Measurements from ENCODE around the gene AK8.

Gene AK8

DNA sequence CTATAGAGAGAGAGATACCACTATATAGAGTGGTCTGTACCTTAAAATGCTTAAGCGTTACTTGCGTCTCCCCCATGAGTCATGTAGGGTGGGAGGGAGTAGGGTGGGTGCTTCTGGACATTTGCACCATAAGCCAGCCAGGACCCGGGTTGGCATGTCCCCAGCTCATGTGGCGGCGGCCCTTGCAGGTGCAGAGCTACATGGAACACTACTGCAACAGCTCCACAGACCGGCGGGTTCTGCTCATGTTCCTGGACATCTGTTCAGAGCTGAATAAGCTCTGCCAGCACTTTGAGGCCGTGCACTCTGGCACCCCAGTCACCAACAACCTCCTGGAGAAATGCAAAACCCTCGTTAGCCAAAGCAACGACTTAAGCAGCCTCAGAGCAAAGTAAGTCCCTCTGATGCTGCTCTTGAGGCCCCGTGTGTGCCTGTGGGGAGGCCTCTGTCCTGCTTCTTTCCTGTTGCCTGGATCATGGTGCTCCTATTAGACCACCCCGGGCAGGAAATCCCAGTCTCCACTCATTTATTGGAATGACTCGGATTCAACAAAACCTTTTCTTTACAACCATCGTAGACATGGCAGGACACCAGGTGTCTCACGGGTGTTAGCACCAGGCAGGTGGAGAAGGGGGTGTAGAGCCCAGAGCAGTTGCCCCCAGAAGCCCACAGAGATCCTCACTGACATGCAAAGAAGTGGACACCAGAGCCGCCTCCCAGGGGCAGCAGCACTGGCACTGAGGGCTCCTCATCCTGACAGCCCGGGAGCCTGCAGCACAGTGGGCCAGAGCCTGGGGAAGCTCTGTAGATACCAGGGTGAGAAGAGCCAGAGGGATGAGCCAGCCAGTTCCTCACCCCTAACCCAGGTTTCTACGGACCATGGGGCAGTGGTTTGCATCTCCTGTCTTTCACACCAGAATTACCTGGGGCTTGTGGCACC, 9.4 kb upstream of the AK8 start:
- no peak for DNase-seq (ENCODE audit: low read depth in 2 of 2)

- no peak for DNase-seq (ENCODE audit: low read depth in 2 of 2)
Observed at GRCh38 chr9:132886334-132886725, 8.2 kb upstream of the AK8 start.

GRCh38 chr9:132885720-132886333, 7.7 kb upstream of the AK8 start:
- DNase-seq (ENCODE audit: low read depth in 2 of 2) = no peak

GRCh38 chr9:132883349-132884294, 5.5 kb upstream of the AK8 start:
- no peak for DNase-seq (ENCODE audit: low read depth in 2 of 2)

DNA sequence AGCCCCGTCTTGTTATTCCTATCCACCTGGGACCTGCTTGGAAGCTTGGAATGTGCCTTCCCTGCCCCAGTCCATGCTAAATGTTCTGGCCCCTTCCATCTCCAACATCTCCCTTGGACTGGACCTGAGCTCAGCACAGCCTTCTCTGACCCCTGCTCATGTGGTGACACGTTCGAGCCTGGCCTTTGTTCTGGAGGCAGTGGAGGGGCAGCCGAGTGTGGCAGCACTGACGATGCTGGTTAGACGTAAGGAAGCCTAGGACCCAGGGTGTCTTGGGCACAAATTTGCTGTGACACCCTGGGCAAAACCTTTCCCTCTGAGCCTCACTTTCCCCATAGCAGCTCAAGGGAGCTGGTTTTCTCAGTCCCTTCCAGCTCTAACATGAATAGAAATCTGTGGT, 4.5 kb upstream of the AK8 start:
- DNase-seq (ENCODE audit: low read depth in 2 of 2) = no peak

DNA sequence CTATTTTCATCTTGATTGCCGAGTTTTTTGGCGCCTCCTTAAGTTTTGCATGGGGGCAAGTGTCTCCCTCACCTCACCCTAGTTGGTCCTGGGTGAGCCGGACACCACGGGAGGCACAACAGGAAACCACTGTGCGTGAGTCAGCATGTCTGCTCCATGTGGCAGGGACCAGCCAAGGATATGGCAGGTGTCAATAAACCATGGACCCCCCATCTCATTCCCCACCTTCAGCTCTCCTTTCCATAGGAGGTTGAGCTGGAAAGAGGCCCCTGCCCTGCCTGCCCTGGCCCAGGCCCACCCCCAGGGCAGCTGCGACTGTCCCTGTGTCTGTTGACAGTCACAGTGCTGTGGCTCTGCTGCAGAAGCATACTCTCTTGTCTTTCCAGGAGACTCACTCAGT, 3.7 kb upstream of the AK8 start:
- DNase-seq (ENCODE audit: low read depth in 2 of 2) = no peak

- no peak for DNase-seq (ENCODE audit: low read depth in 2 of 2)
Observed at GRCh38 chr9:132880324-132880661, 2.2 kb upstream of the AK8 start.

GRCh38 chr9:132879457-132880323, 1.6 kb upstream of the AK8 start:
- no peak for DNase-seq (ENCODE audit: low read depth in 2 of 2)

GRCh38 chr9:132878695-132879456, 792 bp upstream of the AK8 start, which contains the start of gene SPACA9:
SPACA9 (plus strand) TSS chr9:132878898; CDS start chr9:132883948, 5,050 bp downstream.
- DNase-seq (ENCODE audit: low read depth in 2 of 2) = no peak

DNA sequence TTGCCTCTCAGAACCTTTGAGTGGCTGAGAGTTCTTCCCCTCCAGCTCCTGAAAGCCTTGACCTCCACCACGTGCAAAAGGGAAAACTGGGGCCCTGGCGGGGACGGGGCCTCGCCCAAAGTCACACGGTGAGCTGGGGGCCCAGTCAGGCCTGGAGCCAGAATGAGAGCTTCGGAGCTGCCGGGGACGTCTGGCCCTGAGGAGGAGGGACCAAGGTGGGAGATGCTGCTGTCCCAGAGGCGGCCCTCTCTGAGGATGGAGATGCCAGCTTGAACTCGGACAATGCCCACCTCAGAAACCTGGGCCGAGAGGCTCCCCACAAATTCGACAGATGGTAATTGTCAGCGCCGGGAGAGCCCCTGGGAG, 643 bp downstream of the AK8 start:
- DNase-seq (ENCODE audit: low read depth in 2 of 2) = no peak

GRCh38 chr9:132876849-132877248, 1.2 kb downstream of the AK8 start:
- DNase-seq (ENCODE audit: low read depth in 2 of 2) = no peak

GRCh38 chr9:132875159-132875558, 2.9 kb downstream of the AK8 start:
- DNase-seq (ENCODE audit: low read depth in 2 of 2) = no peak

DNA sequence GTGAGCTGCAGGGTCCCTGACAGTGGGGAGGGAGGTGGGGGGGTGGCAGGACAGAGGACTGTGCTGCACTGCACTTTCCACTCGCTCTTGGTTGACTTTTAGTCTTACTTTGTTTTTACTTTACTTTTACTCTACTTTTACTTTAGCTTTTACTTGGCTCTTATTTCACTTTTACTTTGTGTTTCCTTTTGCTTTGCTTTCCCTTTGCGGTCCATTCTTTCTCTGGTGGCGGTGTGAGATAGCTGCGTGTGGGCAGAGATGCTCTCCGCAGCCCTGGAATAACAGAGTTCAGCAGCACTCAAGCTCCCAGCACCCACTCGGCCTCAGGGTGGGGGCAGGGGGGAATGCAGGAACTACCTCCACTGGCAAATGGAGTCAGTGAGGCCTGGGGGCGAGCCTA, 4.7 kb downstream of the AK8 start:
- no peak for DNase-seq (ENCODE audit: low read depth in 2 of 2)

DNA sequence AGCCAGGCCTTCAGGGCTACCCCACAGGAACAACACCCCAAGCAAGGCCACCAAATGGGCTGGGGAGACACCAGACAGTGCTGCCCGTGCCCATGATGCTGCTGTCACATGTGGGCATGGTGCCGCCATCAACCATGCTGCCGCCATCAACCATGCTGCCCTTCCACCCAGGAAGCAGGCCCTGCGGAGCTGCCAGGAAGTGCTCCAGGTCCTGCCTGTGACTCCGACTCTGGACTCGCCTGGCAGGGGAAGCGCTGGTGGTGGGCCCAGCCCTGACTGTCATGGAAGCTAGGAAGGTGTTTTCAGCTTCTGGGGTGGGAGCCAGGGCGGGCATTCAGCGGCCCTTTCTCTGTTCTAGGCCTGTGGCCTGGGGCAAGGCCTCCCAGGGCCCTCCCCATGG, 8.8 kb downstream of the AK8 start:
- no peak for DNase-seq (ENCODE audit: low read depth in 2 of 2)

- no peak for DNase-seq (ENCODE audit: low read depth in 2 of 2)
Observed at GRCh38 chr9:132866898-132867297, 11.2 kb downstream of the AK8 start.

DNA sequence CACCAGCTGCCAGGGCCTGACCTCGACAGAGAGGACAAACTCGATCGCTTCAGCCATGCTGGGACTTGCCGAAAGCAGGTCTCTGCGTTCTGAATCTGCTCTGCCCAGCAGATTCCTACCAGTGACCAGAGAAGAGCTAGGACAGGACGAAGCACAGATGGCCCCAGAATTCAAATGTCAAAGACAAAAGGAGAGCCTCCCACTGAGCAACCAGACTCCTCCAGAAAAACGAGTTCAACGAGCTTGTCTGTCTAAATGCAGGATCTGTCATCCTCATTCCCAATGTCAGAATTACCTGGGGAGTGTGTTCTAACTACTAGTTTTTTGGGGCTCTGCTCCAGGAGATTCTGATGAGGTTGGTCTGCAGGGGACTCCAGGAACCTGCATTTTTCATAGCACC, 13.4 kb downstream of the AK8 start:
- no peak for DNase-seq (ENCODE audit: low read depth in 2 of 2)

GRCh38 chr9:132864277-132864676, 13.8 kb downstream of the AK8 start:
- no peak for DNase-seq (ENCODE audit: low read depth in 2 of 2)

GRCh38 chr9:132863096-132863495, 15.0 kb downstream of the AK8 start:
- no peak for DNase-seq (ENCODE audit: low read depth in 2 of 2)

- no peak for DNase-seq (ENCODE audit: low read depth in 2 of 2)
Observed at GRCh38 chr9:132862533-132862932, 15.6 kb downstream of the AK8 start.

- no peak for DNase-seq (ENCODE audit: low read depth in 2 of 2)
Observed at GRCh38 chr9:132861666-132862065, 16.4 kb downstream of the AK8 start.

DNA sequence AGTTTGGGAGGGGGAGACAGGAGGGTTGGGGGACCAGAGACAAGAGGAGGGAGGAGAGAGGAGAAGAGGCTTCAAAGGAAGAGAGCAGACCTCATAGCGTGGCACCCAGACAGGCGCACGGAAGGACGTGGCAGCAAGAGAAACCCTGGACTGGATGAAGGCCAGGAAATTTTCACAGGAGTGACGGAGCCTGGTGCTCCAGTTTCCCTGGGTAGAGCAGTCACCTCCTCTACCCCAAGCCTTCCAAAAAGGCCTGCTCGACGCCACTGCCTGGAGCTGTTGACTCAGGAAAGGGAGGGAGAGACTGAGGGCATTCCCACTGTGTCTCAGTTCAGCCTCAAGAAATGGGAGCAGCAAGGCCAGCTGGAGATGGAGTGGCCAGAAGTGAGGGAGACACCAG, 19.3 kb downstream of the AK8 start:
- DNase-seq (ENCODE audit: low read depth in 2 of 2) = no peak
